GM03348 (cell line): ENCODE measurements around the gene TECPR2.

Source experiments
- DNase-seq: peaks from one replicate; pipeline ENCODE4 v3.0.0; 2012; ENCODE audit warnings: low spot score

The TECPR2 gene

GRCh38 chr14:102496331-102496691, 133.6 kb downstream of the TECPR2 start:
- DNase-seq: no peak

- no peak for DNase-seq
Observed at GRCh38 chr14:102496958-102497744, 134.4 kb downstream of the TECPR2 start.

- DNase-seq: no peak
Observed at GRCh38 chr14:102497998-102498677, 135.4 kb downstream of the TECPR2 start.

- DNase-seq: no peak
Observed at GRCh38 chr14:102498678-102499265, 136.0 kb downstream of the TECPR2 start.

- DNase-seq: no peak
Observed at GRCh38 chr14:102499401-102500157, 136.8 kb downstream of the TECPR2 start.

GRCh38 chr14:102500158-102500662, 137.5 kb downstream of the TECPR2 start:
- peak; percentile 83 for DNase-seq

- DNase-seq: no peak
Observed at GRCh38 chr14:102500713-102501112, 138.0 kb downstream of the TECPR2 start.

GRCh38 chr14:102501751-102502315, 139.1 kb downstream of the TECPR2 start:
- DNase-seq: no peak

- no peak for DNase-seq
Observed at GRCh38 chr14:102502571-102502970, 139.8 kb downstream of the TECPR2 start.

- no peak for DNase-seq
Observed at GRCh38 chr14:102503641-102504327, 141.0 kb downstream of the TECPR2 start.

- DNase-seq: no peak
Observed at GRCh38 chr14:102504328-102504999, 141.7 kb downstream of the TECPR2 start.

- no peak for DNase-seq
Observed at GRCh38 chr14:102505000-102505619, 142.4 kb downstream of the TECPR2 start.

GRCh38 chr14:102505775-102506625, 143.3 kb downstream of the TECPR2 start:
- DNase-seq: no peak

GRCh38 chr14:102506626-102506925, 143.8 kb downstream of the TECPR2 start:
- DNase-seq: no peak

GRCh38 chr14:102507081-102507856, 144.5 kb downstream of the TECPR2 start:
- no peak for DNase-seq

GRCh38 chr14:102507857-102508312, 145.1 kb downstream of the TECPR2 start:
- no peak for DNase-seq

GRCh38 chr14:102508410-102508773, 145.7 kb downstream of the TECPR2 start:
- no peak for DNase-seq
